Spleen (tissue), 7 donors: ENCODE data around the gene ZBTB4.
"Not testable (repeated sequence)": the region's sequence is repeated elsewhere in the genome, so short reads cannot be mapped to it uniquely, and the experiment has no call there.

Source experiments
- CTCF ChIP-seq, 11 experiments: fragments of 200-600 bp in 7 of 11; fragments of 450-650 bp in 4 of 11; sonication (generic) in 4 of 11; IDR thresholded peaks in 8 of 11; conservative IDR thresholded peaks in 3 of 11; 1 replicate in 7 of 11; 2 replicates in 4 of 11; pipeline versions ENCODE4 v1.4.0 to v1.8.0; 2016 to 2021; ENCODE audit warnings: antibody characterized with exemption in 11 of 11, inconsistent platforms in 4 of 11, mild to moderate bottlenecking in 1 of 11
- POLR2A ChIP-seq, 3 donors: fragments of 450-650 bp; IDR thresholded peaks; one replicate each; pipeline ENCODE4 v1.5.1; 2017; ENCODE audit warnings: antibody characterized with exemption in 3 of 3, mild to moderate bottlenecking in 1 of 3
- POLR2AphosphoS5 ChIP-seq, 3 donors: sonication (generic); formaldehyde crosslinking; IDR thresholded peaks; one replicate each; pipeline ENCODE4 v1.5.1; 2017; ENCODE audit warnings: antibody characterized with exemption in 3 of 3
- donor health status: DM: no; HTN: no; CAD: no; lungs with moderate emphysema.
- donor health status: DM: no; HTN: no; CAD: no.
- donor health status: DM: no; HTN: no; CAD: no.

DNA sequence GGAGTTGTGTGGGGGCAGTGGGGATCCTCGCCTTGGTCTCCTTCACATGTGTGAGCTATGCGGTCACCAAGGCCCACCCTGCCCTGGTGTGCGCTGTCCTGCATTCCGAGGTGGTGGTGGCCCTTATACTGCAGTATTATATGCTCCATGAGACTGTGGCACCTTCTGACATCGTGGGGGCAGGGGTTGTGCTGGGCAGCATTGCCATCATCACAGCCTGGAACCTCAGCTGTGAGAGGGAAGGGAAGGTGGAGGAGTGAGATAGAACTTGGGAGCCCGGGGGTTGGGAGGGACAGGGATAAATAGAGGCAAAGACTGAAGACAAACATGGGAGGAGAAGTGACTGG lies 3.3 kb upstream of the ZBTB4 start:
- not testable (repeated sequence) for TF ChIP-seq CTCF (IDR thresholded peaks at IDR 0.05 in 8 of 11, conservative IDR thresholded peaks at IDR 0.05 in 3 of 11); POLR2A (IDR thresholded peaks at IDR 0.05); POLR2AphosphoS5 (IDR thresholded peaks at IDR 0.05)
